AG09309 (cell line): ENCODE results near the gene GPI.

Experiments used
- DNase-seq: peaks from one replicate; pipeline ENCODE4 v3.0.0-alpha.2; 2010; ENCODE audit warnings: low read depth
- H3K4me3 ChIP-seq: 2 replicates; pipeline ENCODE4 v1.5.1; 2011; ENCODE audit warnings: mild to moderate bottlenecking, low read depth, low read length, moderate library complexity; ENCODE audit not compliant: control insufficient read depth
- CTCF ChIP-seq: IDR thresholded peaks from 2 replicates; pipeline ENCODE4 v1.5.1; 2011; ENCODE audit warnings: mild to moderate bottlenecking, low read depth, low read length, inconsistent platforms; ENCODE audit not compliant: insufficient read depth, control insufficient read depth; ENCODE audit errors: missing control alignments

GPI gene

GRCh38 chr19:34321735-34322134, 43.3 kb upstream of the GPI start:
- no peak for DNase-seq
- no peak overlapping the region for H3K4me3 ChIP-seq
- no peak for TF ChIP-seq CTCF

GRCh38 chr19:34323433-34324204, 41.4 kb upstream of the GPI start:
- TF ChIP-seq CTCF, result no peak
- DNase-seq, result no peak
- H3K4me3 ChIP-seq, result no peak overlapping the region

- no peak for DNase-seq
- TF ChIP-seq CTCF, result no peak
- no peak overlapping the region for H3K4me3 ChIP-seq
Measured at GRCh38 chr19:34324320-34324719, 40.7 kb upstream of the GPI start.

- no peak for TF ChIP-seq CTCF
- H3K4me3 ChIP-seq, result no peak overlapping the region
- DNase-seq, result no peak
Measured at GRCh38 chr19:34325181-34325580, 39.8 kb upstream of the GPI start.

GRCh38 chr19:34325981-34326787, 38.8 kb upstream of the GPI start:
- no peak for TF ChIP-seq CTCF
- DNase-seq, result no peak
- H3K4me3 ChIP-seq, result no peak overlapping the region

- H3K4me3 ChIP-seq, result no peak overlapping the region
- no peak for TF ChIP-seq CTCF
- no peak for DNase-seq
Measured at GRCh38 chr19:34327851-34328250, 37.1 kb upstream of the GPI start.
